Transverse colon (tissue), 4 donors: ENCODE measurements around the gene RFTN1. TPM values are rescaled to one million over a fixed set of nuclear protein-coding genes. Genes with fewer than 3 reads are reported as not detected.

Source experiments
- DNase-seq: peaks from one replicate; pipeline ENCODE4 v3.0.0-alpha.2; 2019
- H3K27ac ChIP-seq, 4 donors: fragments of 200-600 bp; sonication (generic); 2 replicates each; pipeline ENCODE4 v1.5.1; 2016 to 2018; ENCODE audit warnings: inconsistent platforms in 4 of 4
- H3K27me3 ChIP-seq: fragments of 200-600 bp; sonication (generic); 2 replicates; pipeline ENCODE4 v1.5.1; 2017; ENCODE audit warnings: inconsistent platforms
- H3K36me3 ChIP-seq, 4 donors: fragments of 200-600 bp; sonication (generic); 2 replicates each; pipeline ENCODE4 v1.5.1; 2017 to 2019; ENCODE audit warnings: inconsistent platforms in 4 of 4
- H3K4me1 ChIP-seq, 4 donors: fragments of 200-600 bp; sonication (generic); 2 replicates each; pipeline ENCODE4 v1.5.1; 2017 to 2020; ENCODE audit warnings: inconsistent platforms in 4 of 4
- H3K4me3 ChIP-seq, 4 donors: fragments of 200-600 bp; sonication (generic); 1 replicate in 1 of 4; 2 replicates in 3 of 4; pipeline versions ENCODE4 v1.5.1 to v1.6.1; 2017 to 2019; ENCODE audit warnings: inconsistent platforms in 4 of 4
- H3K9me3 ChIP-seq, 2 donors: fragments of 200-600 bp; sonication (generic); 2 replicates each; pipeline ENCODE4 v1.5.1; 2017 to 2019; ENCODE audit warnings: inconsistent platforms in 2 of 2
- CTCF ChIP-seq, 5 experiments: fragments of 200-600 bp in 3 of 5; fragments of 450-650 bp in 2 of 5; sonication (generic) in 3 of 5; IDR thresholded peaks; 1 replicate in 2 of 5; 2 replicates in 3 of 5; pipeline ENCODE4 v1.5.1; 2016 to 2017; ENCODE audit warnings: antibody characterized with exemption in 5 of 5, inconsistent platforms in 3 of 5, mild to moderate bottlenecking in 2 of 5, moderate library complexity in 1 of 5
- EP300 ChIP-seq: sonication (generic); formaldehyde crosslinking; IDR thresholded peaks from one replicate; pipeline ENCODE4 v1.6.1; 2017; ENCODE audit warnings: antibody characterized with exemption, low read depth
- POLR2A ChIP-seq: fragments of 450-650 bp; IDR thresholded peaks from one replicate; pipeline ENCODE4 v1.6.1; 2016; ENCODE audit warnings: antibody characterized with exemption, mild to moderate bottlenecking, moderate library complexity
- POLR2AphosphoS5 ChIP-seq, 3 donors: sonication (generic); formaldehyde crosslinking; IDR thresholded peaks; one replicate each; pipeline ENCODE4 v1.6.1; 2016; ENCODE audit warnings: antibody characterized with exemption in 3 of 3
- WGBS, 2 donors: methylation state at CpG; one replicate each; pipeline ENCODE4 v1.1.5; 2018; ENCODE audit warnings: low coverage in 1 of 2; 5-methylcytosine and 5-hydroxymethylcytosine counted together
- in situ Hi-C, 4 donors: fragments of 200-750 bp; cut with MboI; loops; one replicate each; pipeline versions ENCODE4 v1.15.0 to v1.15.1; 2017; ENCODE audit warnings: low sequenced_read_pairs in 3 of 4, low pct_ligation_motif_present in 1 of 4, low pct_unique_long_range_greater_than_20kb in 1 of 4
- intact Hi-C: fragments of 100-400 bp; cut with DNase I; formaldehyde crosslinking; loops from one replicate; pipeline ENCODE4 v1.15.1; 2023; ENCODE audit warnings: low total_unique reads
- total RNA-seq, 4 donors: library from RNA; depleted of rRNA; stranded (reverse); fragments of >200 nt; gene quantifications; one replicate each; pipeline ENCODE4 v1.1.0, GENCODE V29; 2016

Gene RFTN1
- total RNA-seq, 4 donors from 2014 or later: 6.7 to 25.7 (median 15.7) TPM

GRCh38 chr3:16548721-16549120 lies 35.2 kb upstream of the RFTN1 start:
- H3K36me3 ChIP-seq: no peaks in the 10 kb centered on the region
- no peaks in the 10 kb centered on the region for H3K9me3 ChIP-seq
- in situ Hi-C loops: loop anchor here in 1 of 4 donors (25.0 kb wide), 1 partner anchor 511 kb away; no protein-coding TSS in a partner anchor
- no peak for DNase-seq
- H3K4me1 ChIP-seq: no peaks in the 10 kb centered on the region
- H3K27ac ChIP-seq: no peak overlapping the region
- 72 to 74% methylated on average over 4 of the region's 4 CpGs for whole genome bisulfite sequencing, 2 donors
- TF ChIP-seq POLR2A (no peak), EP300 (no peak)
- no peak overlapping the region for H3K4me3 ChIP-seq
- intact Hi-C loops: no loop called here
- H3K27me3 ChIP-seq: no peaks in the 10 kb centered on the region

- in situ Hi-C loops (loop anchor here in 1 of 4 donors (25.0 kb wide), 1 partner anchor 510 kb away; no protein-coding TSS in a partner anchor), intact Hi-C loops (no loop called here)
- Histone ChIP-seq H3K4me1 (no peaks in the 10 kb centered on the region), H3K27me3 (no peaks in the 10 kb centered on the region), H3K36me3 (no peaks in the 10 kb centered on the region), H3K4me3 (no peak overlapping the region), H3K27ac (no peak overlapping the region), H3K9me3 (no peaks in the 10 kb centered on the region)
- no peak for DNase-seq
- no peak for TF ChIP-seq CTCF (IDR thresholded peaks at IDR 0.05)
- TF ChIP-seq POLR2AphosphoS5 (IDR thresholded peaks at IDR 0.05): no peak
- TF ChIP-seq POLR2A: no peak
- 95 to 97% methylated on average over 4 of the region's 4 CpGs for WGBS, 2 donors
These were observed 34.3 kb upstream of the RFTN1 start for GRCh38 chr3:16547561-16548357.

GRCh38 chr3:16546186-16547010 lies 32.9 kb upstream of the RFTN1 start:
- H3K36me3 ChIP-seq: no peaks in the 10 kb centered on the region
- H3K27me3 ChIP-seq: no peaks in the 10 kb centered on the region
- 80 to 87% methylated on average over 7 to 12 of the region's 12 CpGs for WGBS, 2 donors
- in situ Hi-C loops (loop anchor here in 1 of 4 donors (25.0 kb wide), 1 partner anchor 509 kb away; no protein-coding TSS in a partner anchor), intact Hi-C loops (no loop called here)
- TF ChIP-seq POLR2AphosphoS5 (IDR thresholded peaks at IDR 0.05): no peak
- TF ChIP-seq CTCF (IDR thresholded peaks at IDR 0.05): no peak
- TF ChIP-seq EP300: no peak
- TF ChIP-seq POLR2A: no peak
- DNase-seq: no peak
- no peaks in the 10 kb centered on the region for H3K9me3 ChIP-seq
- no peaks in the 10 kb centered on the region for H3K4me1 ChIP-seq
- no peak overlapping the region for H3K4me3 ChIP-seq
- no peak overlapping the region for H3K27ac ChIP-seq

GRCh38 chr3:16545413-16546185 lies 32.1 kb upstream of the RFTN1 start:
- Histone ChIP-seq H3K27me3 (no peaks in the 10 kb centered on the region), H3K27ac (no peak overlapping the region), H3K4me3 (no peak overlapping the region), H3K36me3 (no peaks in the 10 kb centered on the region), H3K4me1 (no peaks in the 10 kb centered on the region), H3K9me3 (no peaks in the 10 kb centered on the region)
- WGBS, 2 donors: 76% methylated on average over 5 to 10 of the region's 10 CpGs
- in situ Hi-C loops (loop anchor here in 1 of 4 donors (25.0 kb wide), 1 partner anchor 508 kb away; no protein-coding TSS in a partner anchor), intact Hi-C loops (no loop called here)
- TF ChIP-seq POLR2AphosphoS5 (IDR thresholded peaks at IDR 0.05): no peak
- no peak for TF ChIP-seq POLR2A
- TF ChIP-seq CTCF (IDR thresholded peaks at IDR 0.05): no peak
- TF ChIP-seq EP300: no peak
- no peak for DNase-seq
